GM18508 (cell line): ENCODE measurements around the gene ASF1B.

Source experiments
- ATAC-seq: cut with Tn5 transposase; IDR thresholded peaks from one replicate; pipeline ENCODE4 v1.9.1; 2021; ENCODE audit warnings: moderate number of reproducible peaks; ENCODE audit not compliant: insufficient read depth, unreplicated experiment

ASF1B gene

GRCh38 chr19:14139944-14140343 lies 3.6 kb upstream of the ASF1B start:
- ATAC-seq = no peak

DNA sequence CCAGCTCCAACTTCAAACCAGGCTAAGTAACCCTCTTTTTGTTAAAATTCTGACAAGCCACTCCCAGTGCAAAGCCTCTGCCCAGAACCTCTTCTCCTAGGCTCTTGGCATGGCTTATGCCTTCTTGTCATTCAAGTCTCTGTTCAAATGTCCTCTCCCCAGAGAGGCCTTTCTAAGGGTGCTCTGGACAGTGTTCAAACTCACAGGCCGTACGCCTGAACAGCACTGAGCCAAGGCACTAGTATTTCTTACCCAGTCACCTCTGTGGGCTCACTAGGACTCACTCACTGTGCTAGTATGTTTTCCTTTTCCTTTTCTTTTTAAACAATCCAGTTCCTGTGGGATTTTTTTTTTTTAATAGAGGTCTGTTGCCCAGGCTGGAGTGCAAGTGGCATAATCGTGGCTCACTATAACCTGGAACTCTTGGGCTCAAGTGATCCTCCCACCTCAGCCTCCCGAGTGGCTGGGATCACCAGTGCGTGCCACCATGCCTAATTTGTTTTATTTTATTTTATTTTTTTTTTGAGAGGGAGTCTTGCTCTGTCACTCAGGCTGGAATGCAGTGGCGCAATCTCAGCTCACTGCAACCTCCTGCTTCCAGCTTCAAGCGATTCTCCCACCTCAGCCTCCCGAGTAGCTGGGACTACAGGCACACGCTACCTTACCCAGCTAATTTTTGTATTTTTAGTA lies 2.3 kb upstream of the ASF1B start:
- ATAC-seq = no peak

- no peak for ATAC-seq
Observed at GRCh38 chr19:14135985-14136508, 342 bp downstream of the ASF1B start.

DNA sequence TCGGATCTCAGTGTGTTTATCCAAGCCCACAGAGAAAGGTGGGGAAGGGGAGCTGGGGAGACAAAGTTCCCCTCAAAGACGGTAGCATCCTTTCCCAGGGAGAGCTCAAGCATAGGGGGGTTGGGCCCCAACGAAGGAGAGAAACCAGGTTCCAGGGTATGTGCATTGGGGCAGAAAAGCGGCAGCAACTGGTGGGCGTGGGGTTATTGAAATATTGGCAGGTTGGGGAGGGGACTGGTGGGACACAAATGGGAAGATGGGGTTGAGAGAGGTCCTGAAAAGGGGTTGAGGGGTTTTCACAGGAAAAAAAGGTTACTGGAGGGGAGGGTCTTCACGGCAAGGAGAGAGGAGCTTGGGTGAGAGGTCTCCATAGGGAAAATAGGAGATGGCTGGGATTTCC lies 1.0 kb downstream of the ASF1B start:
- no peak for ATAC-seq

GRCh38 chr19:14127929-14128509 lies 8.4 kb downstream of the ASF1B start:
- no peak for ATAC-seq

DNA sequence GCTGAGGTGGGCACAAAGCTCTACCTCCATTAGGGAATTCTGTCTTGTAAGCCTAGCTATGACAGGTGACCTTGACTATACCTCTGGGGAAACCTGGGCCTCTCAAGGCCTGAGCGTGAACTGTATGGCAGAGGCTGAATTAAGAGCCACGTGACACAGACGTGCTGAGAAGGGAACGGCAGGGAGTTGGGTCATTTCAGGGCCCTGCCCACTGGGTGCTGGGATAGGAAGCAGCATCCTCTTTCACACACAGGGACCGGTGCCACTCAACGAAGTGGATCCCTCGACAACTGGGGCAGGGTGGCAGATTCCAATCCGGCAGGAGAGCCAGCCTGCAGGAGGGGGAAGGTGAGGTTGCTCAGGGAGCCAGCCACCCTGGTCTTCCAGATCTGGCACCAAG lies 9.2 kb downstream of the ASF1B start:
- ATAC-seq = no peak

GRCh38 chr19:14122924-14123323 lies 13.5 kb downstream of the ASF1B start:
- ATAC-seq = no peak

DNA sequence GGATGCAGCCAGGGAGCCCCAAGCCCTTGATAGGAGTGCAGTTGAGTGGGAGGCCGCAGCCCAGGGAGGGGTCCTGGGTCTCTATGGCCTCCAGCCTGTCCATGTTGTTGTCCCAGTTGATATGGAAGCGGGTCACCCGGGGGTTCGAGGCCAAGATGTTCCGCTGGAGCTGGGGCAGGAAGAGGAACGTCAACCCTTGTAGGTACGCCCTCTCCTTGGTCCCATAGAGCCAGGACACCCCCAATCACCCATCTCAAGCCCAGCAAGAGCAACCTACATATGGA lies 15.9 kb downstream of the ASF1B start:
- ATAC-seq = no peak

DNA sequence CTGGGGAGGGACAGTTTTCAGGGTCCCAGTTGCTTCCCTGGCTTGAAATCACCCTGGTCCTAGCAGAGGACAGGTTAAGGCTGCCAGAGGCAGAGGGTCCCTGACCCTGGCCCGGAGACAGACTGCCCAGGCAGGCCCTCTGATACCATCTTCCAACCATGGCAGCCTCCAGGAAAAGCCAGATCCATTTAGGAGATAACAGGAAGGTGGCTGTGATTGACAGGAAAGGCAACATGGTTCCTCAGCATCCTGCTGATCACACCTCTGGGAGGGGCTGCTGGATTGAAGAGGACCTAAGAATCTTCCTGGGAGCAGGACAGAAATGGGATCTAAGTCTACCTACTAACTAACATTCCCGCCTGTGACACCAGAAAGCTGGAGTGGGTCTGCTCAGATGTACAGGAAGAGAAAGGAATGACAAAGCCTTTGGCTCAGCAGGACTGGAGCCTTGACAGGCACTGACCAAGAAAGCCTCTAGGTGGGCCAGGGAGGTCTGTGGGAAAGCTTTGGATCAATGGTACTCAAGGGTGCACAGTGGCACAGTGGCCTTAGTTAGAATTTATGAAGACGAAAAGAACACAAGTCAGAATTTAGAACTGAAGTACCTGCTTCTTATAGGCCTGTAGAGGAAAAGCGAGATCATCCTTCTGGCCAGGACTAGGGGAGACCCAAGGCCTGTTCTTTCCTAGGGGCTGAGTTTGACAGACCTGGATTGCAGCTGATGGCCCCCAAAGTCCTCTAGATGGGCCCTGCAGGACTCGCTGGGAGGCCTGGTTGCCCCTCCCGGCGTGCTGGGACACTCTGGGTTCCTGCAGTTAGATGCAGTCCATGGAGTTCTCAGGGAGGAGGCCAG lies 16.5 kb downstream of the ASF1B start:
- ATAC-seq = no peak

GRCh38 chr19:14119146-14119545 lies 17.2 kb downstream of the ASF1B start:
- ATAC-seq = no peak

DNA sequence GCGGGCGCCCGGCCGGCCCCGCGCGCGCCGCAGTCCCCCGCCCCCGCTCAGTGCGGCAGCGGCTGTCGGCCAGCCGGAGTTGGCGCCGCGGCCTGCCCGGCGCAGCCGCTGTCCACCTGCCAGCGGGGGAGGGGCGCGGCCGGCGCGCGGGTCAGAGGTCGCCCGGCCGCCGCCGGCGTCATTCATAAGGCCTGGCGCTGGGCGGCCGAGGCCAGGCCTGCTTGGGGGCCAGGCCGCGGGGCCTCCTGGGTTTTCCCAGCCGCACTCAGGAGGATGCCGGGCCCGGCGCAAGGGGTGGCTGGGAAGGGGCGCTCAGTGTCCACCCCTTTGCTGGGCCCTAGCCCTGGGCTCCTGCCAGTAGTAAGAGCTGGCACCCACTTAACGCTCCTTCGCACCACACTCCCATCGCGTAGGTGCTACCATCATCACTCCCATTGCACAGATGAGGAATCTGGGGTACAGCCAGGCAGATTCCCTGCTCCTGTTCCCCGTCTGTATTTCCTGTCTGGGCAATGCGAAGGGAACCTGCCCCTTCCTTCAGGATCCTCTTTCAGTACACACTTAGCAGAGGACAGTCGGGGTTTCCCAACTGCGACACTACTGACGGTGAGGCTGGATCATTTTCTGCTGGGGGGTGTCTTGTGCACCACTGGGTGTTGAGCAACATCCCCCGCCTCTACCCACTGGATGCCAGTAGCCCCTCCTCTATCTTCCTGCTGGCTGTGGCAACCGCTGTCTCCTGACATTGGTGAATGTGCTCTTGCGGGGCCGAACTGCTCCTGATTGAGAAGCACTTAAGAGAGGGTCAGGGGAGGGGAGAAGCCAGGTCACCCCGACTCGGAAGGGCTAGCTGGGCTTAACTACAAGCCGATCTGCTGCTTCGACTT lies 18.0 kb downstream of the ASF1B start:
- no peak for ATAC-seq

- peak; percentile 54 for ATAC-seq
Observed at GRCh38 chr19:14117668-14118164, 18.7 kb downstream of the ASF1B start, which contains the start of gene PRKACA. PRKACA (minus strand) TSS chr19:14117762; CDS start chr19:14117547, 215 bp downstream.

- ATAC-seq = no peak
Observed at GRCh38 chr19:14116918-14117578, 19.3 kb downstream of the ASF1B start.

DNA sequence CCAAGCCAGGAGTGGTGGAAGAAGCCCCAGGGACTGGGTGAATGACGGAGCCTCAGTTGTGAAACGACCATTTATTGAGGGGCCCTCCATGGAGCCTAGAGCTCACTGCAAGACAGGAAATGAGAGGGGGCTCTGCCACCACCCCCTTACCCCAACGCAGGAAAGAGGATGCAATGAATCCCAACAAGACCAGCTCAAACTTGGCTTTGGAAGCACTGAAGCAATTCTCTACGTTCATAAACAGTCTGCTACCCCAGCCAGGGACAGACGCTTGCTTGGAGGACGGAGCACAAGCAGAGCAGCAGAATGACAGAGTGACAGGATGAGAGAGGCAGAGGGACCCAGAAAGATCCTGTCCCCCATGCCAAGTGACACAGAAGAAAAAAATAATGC lies 19.9 kb downstream of the ASF1B start:
- no peak for ATAC-seq

DNA sequence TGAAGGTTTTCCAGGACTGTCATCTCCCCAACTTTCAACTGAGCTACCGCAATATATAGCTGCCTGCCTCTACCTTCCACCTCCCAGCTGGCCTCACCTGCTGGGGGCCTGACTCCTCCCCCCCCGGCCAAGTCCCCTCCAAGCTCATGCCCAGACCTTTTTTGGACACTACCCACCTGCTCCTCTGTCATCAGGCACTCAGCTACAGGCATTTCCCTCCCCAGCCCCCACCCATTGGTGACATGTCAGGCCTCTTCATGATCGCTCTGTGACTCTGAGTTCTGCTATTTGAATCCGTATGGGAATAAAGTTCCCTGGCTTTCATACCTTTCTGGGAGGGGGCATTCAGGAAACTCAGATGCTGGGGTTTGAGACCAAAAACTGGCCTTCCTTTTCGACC lies 20.6 kb downstream of the ASF1B start:
- no peak for ATAC-seq

DNA sequence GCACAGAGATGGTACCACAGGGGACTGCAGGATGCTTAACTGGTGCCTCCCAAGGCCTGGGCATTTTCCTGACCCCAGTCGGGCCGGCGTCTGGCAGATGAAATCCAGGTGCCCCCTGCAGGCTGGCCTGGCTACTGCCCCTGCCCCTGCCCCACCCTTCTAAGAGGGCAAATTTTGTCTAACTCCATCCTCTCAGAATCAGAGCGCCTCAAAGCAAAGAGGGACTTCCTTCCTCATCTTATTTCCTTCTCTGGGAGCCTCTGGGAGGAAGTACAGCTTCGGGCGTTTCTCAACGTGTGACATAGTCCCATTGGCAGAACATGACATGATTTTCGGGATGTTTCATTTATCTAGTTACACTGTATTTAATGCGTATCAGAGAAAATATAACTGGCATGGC lies 21.5 kb downstream of the ASF1B start:
- ATAC-seq = no peak

- no peak for ATAC-seq
Observed at GRCh38 chr19:14114439-14114838, 21.9 kb downstream of the ASF1B start.

GRCh38 chr19:14113762-14114414 lies 22.5 kb downstream of the ASF1B start:
- no peak for ATAC-seq

- no peak for ATAC-seq
Observed at GRCh38 chr19:14112809-14113385, 23.5 kb downstream of the ASF1B start.
